HepG2 (cell line): Measurements from ENCODE around the gene VPS18. TPM values are rescaled to one million over a fixed set of nuclear protein-coding genes. Genes with fewer than 3 reads are reported as not detected.

ENCODE experiments used
- CENPX ChIP-seq: sonication (generic); formaldehyde crosslinking; IDR thresholded peaks from 2 replicates; pipeline ENCODE4 v1.9.0; 2021; ENCODE audit warnings: mild to moderate bottlenecking, missing genetic modification reagents, moderate library complexity
- CTCF ChIP-seq: sonication (generic); formaldehyde crosslinking; IDR thresholded peaks from 2 replicates; pipeline ENCODE4 v1.5.0; 2020; ENCODE audit warnings: mild to moderate bottlenecking, missing genetic modification reagents, moderate library complexity
- FUBP1 ChIP-seq: sonication (generic); formaldehyde crosslinking; IDR thresholded peaks from 2 replicates; pipeline ENCODE4 v1.5.1; 2020; ENCODE audit warnings: missing genetic modification reagents, mild to moderate bottlenecking, borderline replicate concordance
- KDM2A ChIP-seq: sonication (generic); formaldehyde crosslinking; IDR thresholded peaks from 2 replicates; pipeline ENCODE4 v1.4.0; 2020; ENCODE audit warnings: low read depth, missing genetic modification reagents, borderline replicate concordance
- PRMT3 ChIP-seq: sonication (generic); formaldehyde crosslinking; IDR thresholded peaks from 2 replicates; pipeline ENCODE4 v1.8.1; 2022; ENCODE audit warnings: low read depth, mild to moderate bottlenecking, moderate library complexity, missing genetic modification reagents, borderline replicate concordance
- TBX2 ChIP-seq: sonication (generic); formaldehyde crosslinking; IDR thresholded peaks from 2 replicates; pipeline ENCODE4 v1.5.0; 2020; ENCODE audit warnings: missing genetic modification reagents, mild to moderate bottlenecking, borderline replicate concordance
- TCF12 ChIP-seq, 2 experiments: fragments of 450-650 bp in 1 of 2; sonication (generic) in 1 of 2; formaldehyde crosslinking in 1 of 2; IDR thresholded peaks; 2 replicates each; pipeline versions ENCODE4 v1.6.1 to v1.8.0; 2017 to 2022; ENCODE audit warnings: antibody characterized with exemption in 1 of 2, mild to moderate bottlenecking in 1 of 2, missing genetic modification reagents in 1 of 2, moderate library complexity in 1 of 2
- ZFY ChIP-seq: sonication (generic); formaldehyde crosslinking; IDR thresholded peaks from 2 replicates; pipeline ENCODE4 v1.4.0; 2020; ENCODE audit warnings: missing genetic modification reagents
- ZKSCAN1 ChIP-seq: fragments of 150-350 bp; IDR thresholded peaks from 2 replicates; pipeline ENCODE4 v1.6.1; 2014; ENCODE audit warnings: low read length
- ZMYM2 ChIP-seq: sonication (generic); formaldehyde crosslinking; IDR thresholded peaks from 2 replicates; pipeline ENCODE4 v1.8.0; 2022; ENCODE audit warnings: mild to moderate bottlenecking, missing genetic modification reagents
- ZNF333 ChIP-seq: sonication (generic); formaldehyde crosslinking; IDR thresholded peaks from 2 replicates; pipeline ENCODE4 v1.4.0; 2020; ENCODE audit warnings: mild to moderate bottlenecking, missing genetic modification reagents, borderline replicate concordance
- ZNF530 ChIP-seq: sonication (generic); formaldehyde crosslinking; IDR thresholded peaks from 2 replicates; pipeline ENCODE4 v1.5.0; 2020; ENCODE audit warnings: low read depth, mild to moderate bottlenecking, missing genetic modification reagents
- ZNF547 ChIP-seq: sonication (generic); formaldehyde crosslinking; IDR thresholded peaks from 2 replicates; pipeline ENCODE4 v1.5.1; 2020; ENCODE audit warnings: mild to moderate bottlenecking, missing genetic modification reagents
- ZNF557 ChIP-seq: sonication (generic); formaldehyde crosslinking; IDR thresholded peaks from 2 replicates; pipeline ENCODE4 v1.4.0; 2020; ENCODE audit warnings: missing genetic modification reagents
- ZNF567 ChIP-seq: sonication (generic); formaldehyde crosslinking; IDR thresholded peaks from 2 replicates; pipeline ENCODE4 v1.8.1; 2023; ENCODE audit warnings: mild to moderate bottlenecking, missing genetic modification reagents, borderline replicate concordance
- ZNF687 ChIP-seq: sonication (generic); formaldehyde crosslinking; IDR thresholded peaks from 2 replicates; pipeline ENCODE4 v1.5.1; 2020; ENCODE audit warnings: mild to moderate bottlenecking, missing genetic modification reagents, moderate library complexity
- ZNF773 ChIP-seq: sonication (generic); formaldehyde crosslinking; IDR thresholded peaks from 2 replicates; pipeline ENCODE4 v1.4.0; 2020; ENCODE audit warnings: missing genetic modification reagents, borderline replicate concordance
- ZNF83 ChIP-seq: sonication (generic); formaldehyde crosslinking; IDR thresholded peaks from 2 replicates; pipeline ENCODE4 v1.4.0; 2020; ENCODE audit warnings: missing genetic modification reagents, mild to moderate bottlenecking, borderline replicate concordance
- ZNF891 ChIP-seq: sonication (generic); formaldehyde crosslinking; IDR thresholded peaks from 2 replicates; pipeline ENCODE4 v1.5.0; 2020; ENCODE audit warnings: mild to moderate bottlenecking, missing genetic modification reagents
- ZSCAN12 ChIP-seq: sonication (generic); formaldehyde crosslinking; IDR thresholded peaks from 2 replicates; pipeline ENCODE4 v1.9.0; 2021; ENCODE audit warnings: mild to moderate bottlenecking, missing genetic modification reagents
- ZSCAN25 ChIP-seq: sonication (generic); formaldehyde crosslinking; IDR thresholded peaks from 2 replicates; pipeline ENCODE4 v1.8.0; 2022; ENCODE audit warnings: mild to moderate bottlenecking, missing genetic modification reagents
- polyA plus RNA-seq, 8 experiments: library from polyadenylated mRNA; depleted of rRNA in 3 of 8; stranded (reverse) in 7 of 8; unstranded in 1 of 8; fragments of >200 nt; fragmentation: Illumina TruSeq in 4 of 8; extraction: Trizol in 4 of 8; gene quantifications; 2 replicates each; pipeline versions ENCODE4 v1.2.1 to v1.2.3, GENCODE V29; 2011 to 2016; ENCODE audit warnings: low read depth in 4 of 8, missing spikeins in 1 of 8, mixed read lengths in 1 of 8; ENCODE audit not compliant: insufficient read depth in 1 of 8
- total RNA-seq, 5 experiments: library from RNA; depleted of rRNA; stranded (reverse); fragments of >200 nt; fragmentation: Illumina TruSeq; extraction: Trizol; gene quantifications; 2 replicates each; pipeline ENCODE4 v1.2.3, GENCODE V29; 2016; ENCODE audit warnings: low read depth in 1 of 5

The VPS18 gene
- total and polyA plus RNA-seq, 2 of the 13 experiments (the other 11 are each of a cell fraction or from before 2014, with no cell fraction given): 5.8 to 17.0 TPM

GRCh38 chr15:40873694-40874561, 20.3 kb upstream of the VPS18 start, which contains the start of gene RHOV (continued):
- TF ChIP-seq ZNF687 (CRISPR knock-in tag) (peak; percentile 80), ZNF557 (CRISPR knock-in tag) (peak; percentile 67; the same call in 1 of the 2 replicates), ZSCAN25 (CRISPR knock-in tag) (peak; percentile 100), ZNF530 (CRISPR knock-in tag) (no peak), ZMYM2 (CRISPR knock-in tag) (no peak), ZNF547 (no peak), TBX2 (CRISPR knock-in tag) (peak; percentile 59), CTCF (CRISPR knock-in tag) (peak; percentile 66), KDM2A (CRISPR knock-in tag) (peak; percentile 37; the same call in 1 of the 2 replicates), TCF12 (IDR thresholded peaks at IDR 0.05) (no peak), TCF12 (CRISPR knock-in tag; IDR thresholded peaks at IDR 0.05) (no peak), ZFY (CRISPR knock-in tag) (peak; percentile 63), ZNF333 (CRISPR knock-in tag) (no peak), PRMT3 (CRISPR knock-in tag) (no peak), ZSCAN12 (peak; percentile 71; the same call in 1 of the 2 replicates), ZNF773 (CRISPR knock-in tag) (0 out of 2 replicates have a peak, but pooled peaks have one; percentile 49), ZNF891 (CRISPR knock-in tag) (no peak), CENPX (no peak), FUBP1 (no peak), ZNF567 (no peak), ZNF83 (CRISPR knock-in tag) (no peak), ZKSCAN1 (no peak)
